MCF 10A (cell line): ENCODE results near the gene THADA. TPM values are rescaled to one million over a fixed set of nuclear protein-coding genes. Genes with fewer than 3 reads are reported as not detected.

Source experiments
- BruUV-seq: library from RNA; stranded (reverse); fragments of 400-500 nt; replicated peaks from 2 replicates; lab custom pipeline; 2021; lab: Mats Ljungman, UMichigan
- CTCF ChIA-PET: fragments of 300-600 bp; sonication (Branson Sonifier 250); formaldehyde crosslinking; extraction: SDS; loops from one replicate; lab custom pipeline; 2021; ENCODE audit warnings: antibody characterized with exemption, inconsistent platforms; lab: Yijun Ruan, JAX
- POLR2A ChIA-PET: fragments of 300-600, 350-650 bp; sonication (Branson Sonifier 250); formaldehyde crosslinking; extraction: SDS; loops from one replicate; lab custom pipeline; 2020; ENCODE audit warnings: antibody characterized with exemption, inconsistent platforms; lab: Yijun Ruan, JAX
- DNase-seq: peaks from one replicate; pipeline ENCODE4 v3.0.0-alpha.2; 2018; ENCODE audit not compliant: unreplicated experiment
- H3K27ac Mint-ChIP-seq: one replicate; pipeline ENCODE4 v1.8.0; 2022; ENCODE audit warnings: mild to moderate bottlenecking, low read depth, mixed read lengths; ENCODE audit not compliant: unreplicated experiment
- H3K27me3 Mint-ChIP-seq: one replicate; pipeline ENCODE4 v1.8.0; 2022; ENCODE audit warnings: mixed read lengths; ENCODE audit not compliant: insufficient read depth, unreplicated experiment
- H3K36me3 Mint-ChIP-seq: one replicate; pipeline ENCODE4 v1.8.0; 2022; ENCODE audit warnings: mild to moderate bottlenecking, moderate library complexity, mixed read lengths; ENCODE audit not compliant: insufficient read depth, unreplicated experiment
- H3K4me1 Mint-ChIP-seq: one replicate; pipeline ENCODE4 v1.8.0; 2022; ENCODE audit warnings: mixed read lengths; ENCODE audit not compliant: insufficient read depth, unreplicated experiment
- H3K4me3 Mint-ChIP-seq: one replicate; pipeline ENCODE4 v1.8.0; 2022; ENCODE audit warnings: mild to moderate bottlenecking, moderate library complexity, mixed read lengths; ENCODE audit not compliant: unreplicated experiment
- H3K9me3 Mint-ChIP-seq: one replicate; pipeline ENCODE4 v1.8.0; 2022; ENCODE audit warnings: mixed read lengths; ENCODE audit not compliant: unreplicated experiment
- CTCF ChIP-seq: fragments of 200-600 bp; IDR thresholded peaks from one replicate; pipeline ENCODE4 v1.8.0; 2022; ENCODE audit warnings: antibody characterized with exemption, mild to moderate bottlenecking; ENCODE audit not compliant: unreplicated experiment
- intact Hi-C: fragments of 100-400 bp; cut with micrococcal nuclease; formaldehyde crosslinking; loops from 2 replicates; pipeline ENCODE4 v1.14.1; 2022
- total RNA-seq: library from RNA; stranded (reverse); gene quantifications from 2 replicates; pipeline ENCODE4 v1.2.3, GENCODE V29; 2022

Gene THADA
- total RNA-seq, 1 experiment from 2014 or later = 49.8 TPM

DNA sequence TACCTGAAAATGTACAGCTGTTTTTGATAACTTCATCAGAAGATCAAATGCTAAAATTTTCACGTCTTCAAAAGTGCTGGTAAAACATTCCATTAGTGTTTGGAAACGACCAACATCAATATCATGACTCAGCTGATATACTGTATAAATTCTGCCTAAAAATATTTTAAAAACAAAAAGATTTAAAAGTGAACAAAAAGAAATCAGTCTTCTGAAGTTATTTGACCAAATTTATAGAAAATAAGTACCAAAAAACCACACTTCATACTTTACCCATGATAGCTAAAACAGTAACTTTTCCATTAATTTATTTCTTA lies 35.6 kb downstream of the THADA start:
- BruUV-seq = no TSS peak
- Mint-ChIP-seq H3K36me3 (peaks cover 48% of the 10 kb centered on the region), H3K4me3 (no peak overlapping the region), H3K27me3 (no peaks in the 10 kb centered on the region), H3K27ac (no peak overlapping the region), H3K9me3 (no peaks in the 10 kb centered on the region), H3K4me1 (no peaks in the 10 kb centered on the region)
- ChIA-PET CTCF (interaction anchor here (0.6 to 2.7 kb wide), 6 partner anchors 17 to 675 kb away, joined by 3 to 11 read pairs (median 3); no protein-coding TSS in a partner anchor), POLR2A (interaction anchor here (0.8 kb wide), 1 partner anchor 658 kb away, joined by 4 read pairs; no protein-coding TSS in a partner anchor)
- DNase-seq = no peak
- no peak for TF ChIP-seq CTCF
- intact Hi-C loops = no loop called here

GRCh38 chr2:43559391-43560230 lies 36.2 kb downstream of the THADA start:
- Mint-ChIP-seq H3K36me3 (peaks cover 48% of the 10 kb centered on the region), H3K9me3 (no peaks in the 10 kb centered on the region), H3K27ac (no peak overlapping the region), H3K4me3 (no peak overlapping the region), H3K27me3 (no peaks in the 10 kb centered on the region), H3K4me1 (no peaks in the 10 kb centered on the region)
- POLR2A ChIA-PET = interaction anchor here (0.6 to 0.8 kb wide), 2 partner anchors 658 to 749 kb away, joined by 3 to 4 read pairs; no protein-coding TSS in a partner anchor
- no peak for DNase-seq
- TF ChIP-seq CTCF = no peak
- CTCF ChIA-PET = interaction anchor here (0.6 to 2.7 kb wide), 6 partner anchors 17 to 1818 kb away, joined by 3 to 11 read pairs (median 4); no protein-coding TSS in a partner anchor
- no TSS peak for BruUV-seq
- intact Hi-C loops = no loop called here

- no TSS peak for BruUV-seq
- no peak overlapping the region for H3K27ac Mint-ChIP-seq
- ChIA-PET POLR2A (interaction anchor here (0.7 to 1.8 kb wide), 2 partner anchors 9 to 19 kb away, joined by 3 to 6 read pairs; no protein-coding TSS in a partner anchor), CTCF (interaction anchor here (2.0 kb wide), 1 partner anchor 20 kb away, joined by 9 read pairs; no protein-coding TSS in a partner anchor)
- H3K4me3 Mint-ChIP-seq = no peak overlapping the region
- H3K4me1 Mint-ChIP-seq = no peaks in the 10 kb centered on the region
- intact Hi-C loops = no loop called here
- no peak for TF ChIP-seq CTCF
- no peak for DNase-seq
- H3K36me3 Mint-ChIP-seq = peaks cover 36% of the 10 kb centered on the region
- H3K27me3 Mint-ChIP-seq = no peaks in the 10 kb centered on the region
- no peaks in the 10 kb centered on the region for H3K9me3 Mint-ChIP-seq
Measured at GRCh38 chr2:43557196-43557595, 38.6 kb downstream of the THADA start.

DNA sequence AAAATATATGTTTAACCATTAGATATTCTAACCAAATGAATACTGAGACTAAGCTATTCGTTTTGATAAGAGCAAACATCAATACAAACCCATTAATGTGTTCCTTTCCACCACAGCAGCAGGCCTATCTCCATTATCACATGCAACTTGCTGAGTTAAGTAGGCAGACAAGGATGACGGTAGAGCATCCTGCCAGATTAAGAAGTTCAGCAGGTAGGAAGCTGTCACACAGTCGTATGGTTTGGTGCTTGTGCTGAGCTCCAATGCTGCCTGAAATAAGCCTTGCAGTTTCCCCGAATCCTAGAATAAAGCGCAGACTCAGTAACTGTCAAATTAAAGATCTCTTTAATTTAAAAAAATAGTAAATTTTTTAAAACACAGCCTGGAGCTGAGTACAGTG lies 39.6 kb downstream of the THADA start:
- TF ChIP-seq CTCF = no peak
- CTCF ChIA-PET = interaction anchor here (0.6 to 2.0 kb wide), 4 partner anchors 21 to 1162 kb away, joined by 3 to 9 read pairs (median 4); no protein-coding TSS in a partner anchor
- Mint-ChIP-seq H3K4me1 (no peaks in the 10 kb centered on the region), H3K27ac (no peak overlapping the region), H3K9me3 (no peaks in the 10 kb centered on the region), H3K4me3 (no peak overlapping the region), H3K27me3 (no peaks in the 10 kb centered on the region), H3K36me3 (peaks cover 42% of the 10 kb centered on the region)
- POLR2A ChIA-PET = interaction anchor here (0.5 to 1.8 kb wide), 2 partner anchors 10 to 21 kb away, joined by 3 to 6 read pairs; no protein-coding TSS in a partner anchor
- DNase-seq = no peak
- intact Hi-C loops = no loop called here
- no TSS peak for BruUV-seq
